ENCODE data around the gene SPATA3. TPM values are rescaled to one million over a fixed set of nuclear protein-coding genes. Genes with fewer than 3 reads are reported as not detected.
A peak's percentile ranks its signal among the peaks of the same experiment; 100 is the strongest.

Gene SPATA3
- polyA plus RNA-seq, 3 donors, result not detected

GRCh38 chr2:230957756-230958391, 38.0 kb upstream of the SPATA3 start:
- DNase-seq, result no peak
- TF ChIP-seq, protein P1, sequence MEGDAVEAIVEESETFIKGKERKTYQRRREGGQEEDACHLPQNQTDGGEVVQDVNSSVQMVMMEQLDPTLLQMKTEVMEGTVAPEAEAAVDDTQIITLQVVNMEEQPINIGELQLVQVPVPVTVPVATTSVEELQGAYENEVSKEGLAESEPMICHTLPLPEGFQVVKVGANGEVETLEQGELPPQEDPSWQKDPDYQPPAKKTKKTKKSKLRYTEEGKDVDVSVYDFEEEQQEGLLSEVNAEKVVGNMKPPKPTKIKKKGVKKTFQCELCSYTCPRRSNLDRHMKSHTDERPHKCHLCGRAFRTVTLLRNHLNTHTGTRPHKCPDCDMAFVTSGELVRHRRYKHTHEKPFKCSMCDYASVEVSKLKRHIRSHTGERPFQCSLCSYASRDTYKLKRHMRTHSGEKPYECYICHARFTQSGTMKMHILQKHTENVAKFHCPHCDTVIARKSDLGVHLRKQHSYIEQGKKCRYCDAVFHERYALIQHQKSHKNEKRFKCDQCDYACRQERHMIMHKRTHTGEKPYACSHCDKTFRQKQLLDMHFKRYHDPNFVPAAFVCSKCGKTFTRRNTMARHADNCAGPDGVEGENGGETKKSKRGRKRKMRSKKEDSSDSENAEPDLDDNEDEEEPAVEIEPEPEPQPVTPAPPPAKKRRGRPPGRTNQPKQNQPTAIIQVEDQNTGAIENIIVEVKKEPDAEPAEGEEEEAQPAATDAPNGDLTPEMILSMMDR (IDR thresholded peaks at IDR 0.05), result no peak
- peaks cover 0 to 9% of the 10 kb centered on the region in 2 donors for H3K36me3 Mint-ChIP-seq
- peaks cover 25% of the 10 kb centered on the region for H3K4me1 Mint-ChIP-seq
- intact Hi-C loops (cut with micrococcal nuclease), result no loop called here
- Histone ChIP-seq H3K4me2 (replicated peaks; ENCODE audit: extremely low read depth, low read length, poor library complexity, severe bottlenecking) (peak overlapping the region; percentile 49), H4K20me1 (ENCODE audit: insufficient read depth, low read length) (no peaks in the 10 kb centered on the region), H3K9me3 (replicated peaks in 1 of 2; ENCODE audit: control insufficient read depth in 1 of 2, insufficient read depth in 1 of 2, low read length in 2 of 2) (peaks cover 0 to 5% of the 10 kb centered on the region in 2 donors), H3K27ac (ENCODE audit: low read depth in 1 of 2, low read length in 2 of 2) (no peak overlapping the region), H3K27me3 (ENCODE audit: control insufficient read depth in 2 of 2, insufficient read depth in 2 of 2, low read length in 2 of 2) (peaks cover 22 to 25% of the 10 kb centered on the region in 2 donors), H2AFZ (ENCODE audit: insufficient read depth, low read depth, low read length, poor library complexity, severe bottlenecking) (no peak overlapping the region), H3K79me2 (ENCODE audit: insufficient read depth, low read length) (no peaks in the 10 kb centered on the region), H3K4me3 (replicated peaks in 1 of 3; ENCODE audit: low read depth in 2 of 3, low read length in 3 of 3) (peak overlapping the region in 1 of 3 experiments; percentile 13), H3K9ac (ENCODE audit: insufficient read depth, low read length, poor library complexity, severe bottlenecking) (no peak overlapping the region), H3K4me1 (ENCODE audit: control insufficient read depth in 1 of 2, insufficient read depth in 2 of 2, low read length in 2 of 2) (peaks cover 9 to 12% of the 10 kb centered on the region in 2 donors), H3K36me3 (replicated peaks in 1 of 2; ENCODE audit: control insufficient read depth in 1 of 2, insufficient read depth in 2 of 2, low read length in 2 of 2) (no peaks in the 10 kb centered on the region)
- H3K27ac Mint-ChIP-seq, result peak overlapping the region in 1 of 7 donors; percentile 26
- H3K4me3 Mint-ChIP-seq, result peak overlapping the region; percentile 70 to 94
- peaks cover 0 to 6% (median 2%) of the 10 kb centered on the region in 7 donors for H3K9me3 Mint-ChIP-seq
- peaks cover 33 to 41% (median 39%) of the 10 kb centered on the region in 3 donors for H3K27me3 Mint-ChIP-seq (ENCODE audit: low read depth in 3 of 3)

DNA sequence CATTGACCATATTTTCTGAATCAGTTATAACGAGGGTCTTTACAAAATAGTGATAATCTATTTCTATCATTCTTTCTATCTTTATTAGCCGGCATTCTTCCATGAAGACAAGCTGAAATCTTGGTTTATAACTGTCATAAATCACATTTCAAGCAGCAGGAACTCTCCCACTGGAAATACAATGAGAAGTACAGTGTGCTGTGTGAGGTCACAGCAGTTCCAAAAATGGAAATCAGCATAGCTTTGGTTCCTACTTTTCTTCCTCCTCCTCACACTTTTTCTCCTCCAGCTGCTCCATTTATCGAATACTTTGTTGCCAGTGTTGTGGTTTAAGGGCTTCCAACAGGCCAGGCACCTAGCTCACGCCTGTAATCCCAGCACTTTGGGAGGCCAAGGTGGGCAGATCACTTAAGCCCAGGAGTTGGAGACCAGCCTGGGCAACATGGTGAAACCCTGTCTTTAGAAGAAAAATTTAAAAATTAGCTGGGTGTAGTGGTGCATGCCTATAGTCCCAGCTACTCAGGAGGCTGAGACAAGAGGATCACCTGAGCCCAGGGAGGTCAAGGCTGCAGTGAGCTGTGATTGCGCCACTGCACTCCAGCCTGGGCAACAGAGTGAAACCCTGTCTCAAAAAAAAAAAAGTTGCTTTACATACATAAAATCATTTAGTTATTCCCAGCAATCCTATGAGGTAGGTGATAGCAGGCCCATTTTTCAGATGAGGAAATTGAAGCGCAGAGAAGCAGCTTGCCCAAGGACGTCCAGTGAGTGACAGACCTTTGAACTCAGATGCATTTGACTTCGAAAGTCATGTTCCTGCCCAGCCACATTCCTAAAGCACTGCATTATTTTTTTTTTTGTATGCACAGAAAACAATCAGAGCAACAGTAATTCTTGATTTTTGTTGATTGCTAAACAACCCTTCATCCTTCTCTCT, 36.8 kb upstream of the SPATA3 start:
- peaks cover 0 to 9% of the 10 kb centered on the region in 2 donors for H3K36me3 Mint-ChIP-seq
- 100% methylated on average over 1 of the region's 8 CpGs for WGBS (ENCODE audit: insufficient coverage)
- Histone ChIP-seq H3K4me3 (replicated peaks in 1 of 3; ENCODE audit: low read depth in 2 of 3, low read length in 3 of 3) (no peak overlapping the region), H3K36me3 (replicated peaks in 1 of 2; ENCODE audit: control insufficient read depth in 1 of 2, insufficient read depth in 2 of 2, low read length in 2 of 2) (no peaks in the 10 kb centered on the region), H3K4me2 (replicated peaks; ENCODE audit: extremely low read depth, low read length, poor library complexity, severe bottlenecking) (no peak overlapping the region), H3K9me3 (replicated peaks in 1 of 2; ENCODE audit: control insufficient read depth in 1 of 2, insufficient read depth in 1 of 2, low read length in 2 of 2) (peaks cover 0 to 5% of the 10 kb centered on the region in 2 donors), H3K27me3 (ENCODE audit: control insufficient read depth in 2 of 2, insufficient read depth in 2 of 2, low read length in 2 of 2) (peaks cover 22 to 25% of the 10 kb centered on the region in 2 donors), H3K4me1 (ENCODE audit: control insufficient read depth in 1 of 2, insufficient read depth in 2 of 2, low read length in 2 of 2) (peaks cover 9 to 12% of the 10 kb centered on the region in 2 donors), H3K79me2 (ENCODE audit: insufficient read depth, low read length) (no peaks in the 10 kb centered on the region), H3K27ac (ENCODE audit: low read depth in 1 of 2, low read length in 2 of 2) (no peak overlapping the region), H4K20me1 (ENCODE audit: insufficient read depth, low read length) (no peaks in the 10 kb centered on the region), H3K9ac (ENCODE audit: insufficient read depth, low read length, poor library complexity, severe bottlenecking) (no peak overlapping the region), H2AFZ (ENCODE audit: insufficient read depth, low read depth, low read length, poor library complexity, severe bottlenecking) (no peak overlapping the region)
- H3K4me1 Mint-ChIP-seq, result peaks cover 15% of the 10 kb centered on the region
- H3K27me3 Mint-ChIP-seq (ENCODE audit: low read depth in 3 of 3), result peaks cover 33 to 40% (median 38%) of the 10 kb centered on the region in 3 donors
- intact Hi-C loops (cut with micrococcal nuclease), result no loop called here
- H3K27ac Mint-ChIP-seq, result no peak overlapping the region
- TF ChIP-seq, protein P1 (IDR thresholded peaks at IDR 0.05), result no peak
- H3K4me3 Mint-ChIP-seq, result no peak overlapping the region
- H3K9me3 Mint-ChIP-seq, result peaks cover 0 to 10% (median 4%) of the 10 kb centered on the region in 7 donors
- no peak for DNase-seq

All from CD14-positive monocyte (primary cell).